GM23338 (cell line): ENCODE results near the gene PKD2L2. TPM values are rescaled to one million over a fixed set of nuclear protein-coding genes. Genes with fewer than 3 reads are reported as not detected.

Experiments used
- ATAC-seq: fragments of 200-7000 bp; cut with Tn5 transposase; 3 replicates; pipeline ENCODE4 v1.9.1; 2020
- DNase-seq: peaks from one replicate; pipeline ENCODE4 v3.0.0-alpha.2; 2015; ENCODE audit warnings: low spot score
- H2AFZ ChIP-seq: fragments of 200-600 bp; sonication (generic); 2 replicates; pipeline ENCODE4 v1.8.0; 2016; ENCODE audit warnings: antibody characterized with exemption, mild to moderate bottlenecking, moderate library complexity
- H3F3A ChIP-seq: fragments of 200-600 bp; sonication (generic); replicated peaks from 2 replicates; pipeline ENCODE4 v1.8.0; 2017; ENCODE audit warnings: antibody characterized with exemption, mixed run types, low read depth
- H3K27ac ChIP-seq: fragments of 200-600 bp; sonication (generic); 2 replicates; pipeline ENCODE4 v1.6.1; 2016; ENCODE audit warnings: low read depth
- H3K27me3 ChIP-seq: fragments of 200-600 bp; sonication (generic); 2 replicates; pipeline ENCODE4 v1.8.0; 2016; ENCODE audit warnings: mild to moderate bottlenecking, mixed run types, moderate library complexity; ENCODE audit not compliant: insufficient read depth
- H3K36me3 ChIP-seq: fragments of 200-600 bp; sonication (generic); 2 replicates; pipeline ENCODE4 v1.8.0; 2016; ENCODE audit warnings: mild to moderate bottlenecking; ENCODE audit not compliant: insufficient read depth
- H3K4me1 ChIP-seq: fragments of 200-600 bp; sonication (generic); 2 replicates; pipeline ENCODE4 v1.8.0; 2016; ENCODE audit warnings: mild to moderate bottlenecking, moderate library complexity; ENCODE audit not compliant: insufficient read depth
- H3K4me2 ChIP-seq: fragments of 200-600 bp; sonication (generic); 2 replicates; pipeline ENCODE4 v1.7.1; 2017; ENCODE audit warnings: mixed run types
- H3K4me3 ChIP-seq: fragments of 200-600 bp; sonication (generic); 2 replicates; pipeline ENCODE4 v1.6.1; 2016; ENCODE audit warnings: mixed run types
- H3K79me2 ChIP-seq: fragments of 200-600 bp; sonication (generic); replicated peaks from 2 replicates; pipeline ENCODE4 v1.8.0; 2017; ENCODE audit warnings: mild to moderate bottlenecking; ENCODE audit not compliant: insufficient read depth
- H3K9me2 ChIP-seq: fragments of 200-600 bp; sonication (generic); 2 replicates; pipeline ENCODE4 v1.8.0; 2017; ENCODE audit not compliant: insufficient read depth
- H4K20me1 ChIP-seq: fragments of 200-600 bp; sonication (generic); replicated peaks from 2 replicates; pipeline ENCODE4 v1.8.0; 2017; ENCODE audit warnings: mild to moderate bottlenecking; ENCODE audit not compliant: insufficient read depth
- H3K27ac Mint-ChIP-seq: 2 replicates; pipeline ENCODE4 v1.8.0; 2020; ENCODE audit warnings: inconsistent platforms, mild to moderate bottlenecking, moderate library complexity, mixed read lengths
- H3K27me3 Mint-ChIP-seq: 3 replicates; pipeline ENCODE4 v1.8.0; 2022; ENCODE audit warnings: low read depth, mild to moderate bottlenecking, moderate library complexity, mixed read lengths, inconsistent platforms; ENCODE audit not compliant: insufficient read depth, poor library complexity
- H3K36me3 Mint-ChIP-seq: 3 replicates; pipeline ENCODE4 v1.8.0; 2021; ENCODE audit warnings: low read depth, mild to moderate bottlenecking, inconsistent platforms, moderate library complexity, mixed read lengths
- H3K4me1 Mint-ChIP-seq: 3 replicates; pipeline ENCODE4 v1.8.0; 2020; ENCODE audit warnings: mild to moderate bottlenecking, inconsistent platforms, mixed read lengths
- H3K4me3 Mint-ChIP-seq: 3 replicates; pipeline ENCODE4 v1.8.0; 2021; ENCODE audit warnings: moderate library complexity, mild to moderate bottlenecking, inconsistent platforms, mixed read lengths
- H3K9me3 Mint-ChIP-seq: 3 replicates; pipeline ENCODE4 v1.8.0; 2020; ENCODE audit warnings: moderate library complexity, mild to moderate bottlenecking, inconsistent platforms, mixed read lengths
- CREB1 ChIP-seq: fragments of 250-450 bp; sonication (Bioruptor Pico); IDR thresholded peaks from 2 replicates; pipeline ENCODE4 v1.5.0; 2020; ENCODE audit warnings: low read depth, mild to moderate bottlenecking, moderate library complexity
- EZH2 ChIP-seq: fragments of 200-600 bp; sonication (generic); IDR thresholded peaks from one replicate; pipeline ENCODE4 v1.8.0; 2017; ENCODE audit warnings: antibody characterized with exemption, mild to moderate bottlenecking, low read depth; ENCODE audit not compliant: unreplicated experiment
- EZH2phosphoT487 ChIP-seq: fragments of 200-600 bp; sonication (generic); IDR thresholded peaks from one replicate; pipeline ENCODE4 v1.8.1; 2018; ENCODE audit warnings: antibody characterized with exemption; ENCODE audit not compliant: unreplicated experiment
- JUNB ChIP-seq: IDR thresholded peaks from one replicate; pipeline ENCODE4 v1.6.1; 2016; ENCODE audit warnings: antibody characterized with exemption; ENCODE audit not compliant: unreplicated experiment
- NANOG ChIP-seq: IDR thresholded peaks from 2 replicates; pipeline ENCODE4 v1.6.1; 2016; ENCODE audit warnings: antibody characterized with exemption, borderline replicate concordance
- POLR2AphosphoS5 ChIP-seq: IDR thresholded peaks from 2 replicates; pipeline ENCODE4 v1.6.1; 2016; ENCODE audit warnings: antibody characterized with exemption, low read depth
- STAT1 ChIP-seq: IDR thresholded peaks from one replicate; pipeline ENCODE4 v1.6.1; 2016; ENCODE audit warnings: antibody characterized with exemption; ENCODE audit not compliant: unreplicated experiment
- ZNF114 ChIP-seq: fragments of 250-450 bp; sonication (Bioruptor Pico); IDR thresholded peaks from 2 replicates; pipeline ENCODE4 v1.5.0; 2020; ENCODE audit warnings: mild to moderate bottlenecking, moderate library complexity
- ZNF331 ChIP-seq: fragments of 250-450 bp; sonication (Bioruptor Pico); IDR thresholded peaks from 2 replicates; pipeline ENCODE4 v1.5.0; 2020; ENCODE audit warnings: low read depth, mild to moderate bottlenecking, moderate library complexity
- polyA plus RNA-seq: library from polyadenylated mRNA; unstranded; fragments of >200 nt; fragmentation: Nextera tagmentation; extraction: Ambion mirVana; gene quantifications from 2 replicates; pipeline ENCODE4 v1.2.1, GENCODE V29; 2016
- total RNA-seq: library from RNA; depleted of rRNA; stranded (reverse); fragments of >200 nt; shearing (Covaris generic); gene quantifications from 2 replicates; pipeline ENCODE4 v1.2.3, GENCODE V29; 2014
- TF ChIP-seq, protein P1 (sequence below): IDR thresholded peaks from 2 replicates; pipeline ENCODE4 v1.6.1; 2016; ENCODE audit warnings: antibody characterized with exemption
- TF ChIP-seq, protein P2 (sequence below): fragments of 250-450 bp; sonication (Bioruptor Pico); IDR thresholded peaks from 2 replicates; pipeline ENCODE4 v1.5.0; 2020; ENCODE audit warnings: mild to moderate bottlenecking, moderate library complexity
- TF ChIP-seq, protein P3 (sequence below): IDR thresholded peaks from one replicate; pipeline ENCODE4 v1.6.1; 2018; ENCODE audit warnings: antibody characterized with exemption; ENCODE audit not compliant: unreplicated experiment

Gene PKD2L2
- total and polyA plus RNA-seq, 2 experiments from 2014 or later, result 0.16 TPM; not detected in 1

DNA sequence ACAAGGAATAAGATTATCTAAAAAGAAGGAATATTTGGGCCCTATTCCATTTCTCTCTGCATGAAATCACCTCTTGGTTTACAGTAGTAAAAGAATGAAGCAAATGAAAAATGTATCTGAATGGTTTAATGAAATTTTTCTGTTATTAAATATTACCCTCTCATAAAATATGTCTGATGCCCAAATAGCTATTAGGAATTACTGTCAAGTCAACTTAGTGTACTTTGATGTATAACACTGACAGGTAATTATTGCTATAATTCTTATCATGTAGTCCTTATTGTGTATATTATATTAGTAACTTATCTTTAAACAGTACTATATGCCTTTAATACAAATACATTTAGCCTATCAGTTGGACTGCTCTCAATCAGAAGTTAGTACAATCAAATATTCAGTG, 13.2 kb upstream of the PKD2L2 start:
- no peaks in the 10 kb centered on the region for H3K27me3 ChIP-seq
- no peaks in the 10 kb centered on the region for H3K79me2 ChIP-seq
- DNase-seq, result no peak
- ATAC-seq, result no peak
- H3K36me3 ChIP-seq, result no peaks in the 10 kb centered on the region
- H2AFZ ChIP-seq, result no peak overlapping the region
- Mint-ChIP-seq H3K4me3 (no peak overlapping the region), H3K36me3 (no peaks in the 10 kb centered on the region), H3K27ac (no peak overlapping the region), H3K9me3 (no peaks in the 10 kb centered on the region), H3K4me1 (no peaks in the 10 kb centered on the region), H3K27me3 (no peaks in the 10 kb centered on the region)
- TF ChIP-seq EZH2 (no peak), ZNF114 (CRISPR knock-in tag) (no peak), CREB1 (CRISPR knock-in tag) (no peak), EZH2phosphoT487 (no peak), POLR2AphosphoS5 (no peak), ZNF331 (CRISPR knock-in tag) (no peak), NANOG (no peak), STAT1 (no peak)
- TF ChIP-seq, protein P1, sequence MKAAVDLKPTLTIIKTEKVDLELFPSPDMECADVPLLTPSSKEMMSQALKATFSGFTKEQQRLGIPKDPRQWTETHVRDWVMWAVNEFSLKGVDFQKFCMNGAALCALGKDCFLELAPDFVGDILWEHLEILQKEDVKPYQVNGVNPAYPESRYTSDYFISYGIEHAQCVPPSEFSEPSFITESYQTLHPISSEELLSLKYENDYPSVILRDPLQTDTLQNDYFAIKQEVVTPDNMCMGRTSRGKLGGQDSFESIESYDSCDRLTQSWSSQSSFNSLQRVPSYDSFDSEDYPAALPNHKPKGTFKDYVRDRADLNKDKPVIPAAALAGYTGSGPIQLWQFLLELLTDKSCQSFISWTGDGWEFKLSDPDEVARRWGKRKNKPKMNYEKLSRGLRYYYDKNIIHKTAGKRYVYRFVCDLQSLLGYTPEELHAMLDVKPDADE, result no peak
- no peak overlapping the region for H3K4me2 ChIP-seq
- no peaks in the 10 kb centered on the region for H4K20me1 ChIP-seq
- no peak overlapping the region for H3K4me3 ChIP-seq
- no peaks in the 10 kb centered on the region for H3F3A ChIP-seq
- no peaks in the 10 kb centered on the region for H3K9me2 ChIP-seq
- no peak overlapping the region for H3K27ac ChIP-seq
- no peaks in the 10 kb centered on the region for H3K4me1 ChIP-seq

DNA sequence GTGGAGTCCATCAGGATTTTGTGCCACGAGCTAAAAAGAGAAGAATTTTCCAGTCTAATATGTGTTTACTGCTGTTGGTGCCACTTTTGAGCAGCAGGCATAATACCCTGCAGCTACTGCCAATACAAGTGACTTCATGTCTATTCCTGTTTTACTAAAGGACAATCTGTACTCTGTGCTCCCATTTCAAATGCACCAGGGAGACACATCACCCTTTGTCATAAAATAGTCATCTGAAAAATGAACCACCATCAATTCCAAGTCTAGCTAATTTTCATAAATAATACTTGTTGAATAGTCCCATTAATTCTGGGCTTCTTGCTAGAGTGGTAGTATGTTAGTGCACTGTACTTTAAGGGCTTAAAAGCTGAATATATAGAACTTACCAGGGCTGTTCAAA, 8.9 kb upstream of the PKD2L2 start:
- no peaks in the 10 kb centered on the region for H3K27me3 ChIP-seq
- H3K27ac Mint-ChIP-seq, result no peak overlapping the region
- no peaks in the 10 kb centered on the region for H3F3A ChIP-seq
- H3K4me1 ChIP-seq, result no peaks in the 10 kb centered on the region
- no peaks in the 10 kb centered on the region for H3K79me2 ChIP-seq
- no peak overlapping the region for H2AFZ ChIP-seq
- H3K4me2 ChIP-seq, result no peak overlapping the region
- ATAC-seq (no peak), DNase-seq (no peak)
- no peaks in the 10 kb centered on the region for H3K27me3 Mint-ChIP-seq
- no peak overlapping the region for H3K27ac ChIP-seq
- no peaks in the 10 kb centered on the region for H3K36me3 Mint-ChIP-seq
- H3K9me2 ChIP-seq, result no peaks in the 10 kb centered on the region
- H3K4me3 ChIP-seq, result no peak overlapping the region
- H3K4me1 Mint-ChIP-seq, result no peaks in the 10 kb centered on the region
- no peaks in the 10 kb centered on the region for H3K9me3 Mint-ChIP-seq
- H3K36me3 ChIP-seq, result no peaks in the 10 kb centered on the region
- H4K20me1 ChIP-seq, result no peaks in the 10 kb centered on the region
- no peak overlapping the region for H3K4me3 Mint-ChIP-seq
- TF ChIP-seq POLR2AphosphoS5, result no peak
- no peak for TF ChIP-seq STAT1
- TF ChIP-seq, protein P2, sequence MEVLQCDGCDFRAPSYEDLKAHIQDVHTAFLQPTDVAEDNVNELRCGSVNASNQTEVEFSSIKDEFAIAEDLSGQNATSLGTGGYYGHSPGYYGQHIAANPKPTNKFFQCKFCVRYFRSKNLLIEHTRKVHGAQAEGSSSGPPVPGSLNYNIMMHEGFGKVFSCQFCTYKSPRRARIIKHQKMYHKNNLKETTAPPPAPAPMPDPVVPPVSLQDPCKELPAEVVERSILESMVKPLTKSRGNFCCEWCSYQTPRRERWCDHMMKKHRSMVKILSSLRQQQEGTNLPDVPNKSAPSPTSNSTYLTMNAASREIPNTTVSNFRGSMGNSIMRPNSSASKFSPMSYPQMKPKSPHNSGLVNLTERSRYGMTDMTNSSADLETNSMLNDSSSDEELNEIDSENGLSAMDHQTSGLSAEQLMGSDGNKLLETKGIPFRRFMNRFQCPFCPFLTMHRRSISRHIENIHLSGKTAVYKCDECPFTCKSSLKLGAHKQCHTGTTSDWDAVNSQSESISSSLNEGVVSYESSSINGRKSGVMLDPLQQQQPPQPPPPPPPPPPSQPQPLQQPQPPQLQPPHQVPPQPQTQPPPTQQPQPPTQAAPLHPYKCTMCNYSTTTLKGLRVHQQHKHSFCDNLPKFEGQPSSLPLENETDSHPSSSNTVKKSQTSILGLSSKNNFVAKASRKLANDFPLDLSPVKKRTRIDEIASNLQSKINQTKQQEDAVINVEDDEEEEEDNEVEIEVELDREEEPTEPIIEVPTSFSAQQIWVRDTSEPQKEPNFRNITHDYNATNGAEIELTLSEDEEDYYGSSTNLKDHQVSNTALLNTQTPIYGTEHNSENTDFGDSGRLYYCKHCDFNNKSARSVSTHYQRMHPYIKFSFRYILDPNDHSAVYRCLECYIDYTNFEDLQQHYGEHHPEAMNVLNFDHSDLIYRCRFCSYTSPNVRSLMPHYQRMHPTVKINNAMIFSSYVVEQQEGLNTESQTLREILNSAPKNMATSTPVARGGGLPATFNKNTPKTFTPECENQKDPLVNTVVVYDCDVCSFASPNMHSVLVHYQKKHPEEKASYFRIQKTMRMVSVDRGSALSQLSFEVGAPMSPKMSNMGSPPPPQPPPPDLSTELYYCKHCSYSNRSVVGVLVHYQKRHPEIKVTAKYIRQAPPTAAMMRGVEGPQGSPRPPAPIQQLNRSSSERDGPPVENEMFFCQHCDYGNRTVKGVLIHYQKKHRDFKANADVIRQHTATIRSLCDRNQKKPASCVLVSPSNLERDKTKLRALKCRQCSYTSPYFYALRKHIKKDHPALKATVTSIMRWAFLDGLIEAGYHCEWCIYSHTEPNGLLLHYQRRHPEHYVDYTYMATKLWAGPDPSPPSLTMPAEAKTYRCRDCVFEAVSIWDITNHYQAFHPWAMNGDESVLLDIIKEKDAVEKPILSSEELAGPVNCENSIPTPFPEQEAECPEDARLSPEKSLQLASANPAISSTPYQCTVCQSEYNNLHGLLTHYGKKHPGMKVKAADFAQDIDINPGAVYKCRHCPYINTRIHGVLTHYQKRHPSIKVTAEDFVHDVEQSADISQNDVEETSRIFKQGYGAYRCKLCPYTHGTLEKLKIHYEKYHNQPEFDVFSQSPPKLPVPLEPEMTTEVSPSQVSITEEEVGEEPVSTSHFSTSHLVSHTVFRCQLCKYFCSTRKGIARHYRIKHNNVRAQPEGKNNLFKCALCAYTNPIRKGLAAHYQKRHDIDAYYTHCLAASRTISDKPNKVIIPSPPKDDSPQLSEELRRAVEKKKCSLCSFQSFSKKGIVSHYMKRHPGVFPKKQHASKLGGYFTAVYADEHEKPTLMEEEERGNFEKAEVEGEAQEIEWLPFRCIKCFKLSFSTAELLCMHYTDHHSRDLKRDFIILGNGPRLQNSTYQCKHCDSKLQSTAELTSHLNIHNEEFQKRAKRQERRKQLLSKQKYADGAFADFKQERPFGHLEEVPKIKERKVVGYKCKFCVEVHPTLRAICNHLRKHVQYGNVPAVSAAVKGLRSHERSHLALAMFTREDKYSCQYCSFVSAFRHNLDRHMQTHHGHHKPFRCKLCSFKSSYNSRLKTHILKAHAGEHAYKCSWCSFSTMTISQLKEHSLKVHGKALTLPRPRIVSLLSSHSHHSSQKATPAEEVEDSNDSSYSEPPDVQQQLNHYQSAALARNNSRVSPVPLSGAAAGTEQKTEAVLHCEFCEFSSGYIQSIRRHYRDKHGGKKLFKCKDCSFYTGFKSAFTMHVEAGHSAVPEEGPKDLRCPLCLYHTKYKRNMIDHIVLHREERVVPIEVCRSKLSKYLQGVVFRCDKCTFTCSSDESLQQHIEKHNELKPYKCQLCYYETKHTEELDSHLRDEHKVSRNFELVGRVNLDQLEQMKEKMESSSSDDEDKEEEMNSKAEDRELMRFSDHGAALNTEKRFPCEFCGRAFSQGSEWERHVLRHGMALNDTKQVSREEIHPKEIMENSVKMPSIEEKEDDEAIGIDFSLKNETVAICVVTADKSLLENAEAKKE (CRISPR knock-in tag), result no peak
- no peak for TF ChIP-seq CREB1 (CRISPR knock-in tag)
- no peak for TF ChIP-seq JUNB
- no peak for TF ChIP-seq NANOG
- TF ChIP-seq, protein P3, sequence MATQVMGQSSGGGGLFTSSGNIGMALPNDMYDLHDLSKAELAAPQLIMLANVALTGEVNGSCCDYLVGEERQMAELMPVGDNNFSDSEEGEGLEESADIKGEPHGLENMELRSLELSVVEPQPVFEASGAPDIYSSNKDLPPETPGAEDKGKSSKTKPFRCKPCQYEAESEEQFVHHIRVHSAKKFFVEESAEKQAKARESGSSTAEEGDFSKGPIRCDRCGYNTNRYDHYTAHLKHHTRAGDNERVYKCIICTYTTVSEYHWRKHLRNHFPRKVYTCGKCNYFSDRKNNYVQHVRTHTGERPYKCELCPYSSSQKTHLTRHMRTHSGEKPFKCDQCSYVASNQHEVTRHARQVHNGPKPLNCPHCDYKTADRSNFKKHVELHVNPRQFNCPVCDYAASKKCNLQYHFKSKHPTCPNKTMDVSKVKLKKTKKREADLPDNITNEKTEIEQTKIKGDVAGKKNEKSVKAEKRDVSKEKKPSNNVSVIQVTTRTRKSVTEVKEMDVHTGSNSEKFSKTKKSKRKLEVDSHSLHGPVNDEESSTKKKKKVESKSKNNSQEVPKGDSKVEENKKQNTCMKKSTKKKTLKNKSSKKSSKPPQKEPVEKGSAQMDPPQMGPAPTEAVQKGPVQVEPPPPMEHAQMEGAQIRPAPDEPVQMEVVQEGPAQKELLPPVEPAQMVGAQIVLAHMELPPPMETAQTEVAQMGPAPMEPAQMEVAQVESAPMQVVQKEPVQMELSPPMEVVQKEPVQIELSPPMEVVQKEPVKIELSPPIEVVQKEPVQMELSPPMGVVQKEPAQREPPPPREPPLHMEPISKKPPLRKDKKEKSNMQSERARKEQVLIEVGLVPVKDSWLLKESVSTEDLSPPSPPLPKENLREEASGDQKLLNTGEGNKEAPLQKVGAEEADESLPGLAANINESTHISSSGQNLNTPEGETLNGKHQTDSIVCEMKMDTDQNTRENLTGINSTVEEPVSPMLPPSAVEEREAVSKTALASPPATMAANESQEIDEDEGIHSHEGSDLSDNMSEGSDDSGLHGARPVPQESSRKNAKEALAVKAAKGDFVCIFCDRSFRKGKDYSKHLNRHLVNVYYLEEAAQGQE, result no peak
